GM19025 (cell line): Measurements from ENCODE around the gene CCDC3.

ENCODE experiments used
- ATAC-seq: cut with Tn5 transposase; IDR thresholded peaks from one replicate; pipeline ENCODE4 v1.9.1; 2021; ENCODE audit warnings: mild to moderate bottlenecking, low read depth, moderate library complexity; ENCODE audit not compliant: unreplicated experiment

Gene CCDC3

DNA sequence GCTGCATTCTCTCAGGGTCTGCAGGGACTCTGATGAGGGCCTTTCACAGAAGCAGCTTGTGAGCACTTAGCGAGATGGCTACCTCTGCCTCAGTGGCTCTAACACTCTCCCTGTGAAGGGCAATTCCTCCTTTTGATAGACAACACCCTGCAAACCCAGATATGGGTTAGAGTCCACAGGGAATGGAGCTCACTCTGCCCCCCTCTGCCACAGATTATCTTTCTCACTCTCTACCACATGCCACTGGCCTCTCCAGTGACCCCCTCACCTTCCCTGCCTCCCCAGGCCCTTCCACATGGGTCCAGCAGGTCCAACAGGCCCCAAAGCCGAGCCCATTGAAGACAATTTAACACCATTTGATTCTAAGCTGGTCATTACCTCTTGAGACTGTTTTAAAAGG lies 72.1 kb downstream of the CCDC3 start:
- ATAC-seq: no peak

DNA sequence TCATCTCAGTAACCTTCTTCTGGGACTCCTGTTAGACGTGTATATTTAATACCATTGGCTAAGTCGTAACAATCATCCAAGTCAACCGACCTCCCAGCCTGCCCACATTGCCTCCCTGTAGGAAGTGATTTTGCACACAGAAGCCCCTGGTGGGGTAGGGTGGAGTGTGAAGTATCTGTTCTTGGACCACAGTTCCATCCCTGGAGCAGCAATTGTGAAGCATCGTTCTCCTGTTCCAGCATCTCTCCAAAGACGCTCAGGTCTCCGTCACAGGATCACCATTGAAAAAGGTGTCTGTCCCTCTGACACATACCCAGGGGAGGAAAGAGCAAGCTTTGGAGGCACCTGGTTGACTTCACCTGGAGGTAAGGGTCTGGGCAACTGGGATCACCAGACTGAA lies 72.9 kb downstream of the CCDC3 start:
- no peak for ATAC-seq

DNA sequence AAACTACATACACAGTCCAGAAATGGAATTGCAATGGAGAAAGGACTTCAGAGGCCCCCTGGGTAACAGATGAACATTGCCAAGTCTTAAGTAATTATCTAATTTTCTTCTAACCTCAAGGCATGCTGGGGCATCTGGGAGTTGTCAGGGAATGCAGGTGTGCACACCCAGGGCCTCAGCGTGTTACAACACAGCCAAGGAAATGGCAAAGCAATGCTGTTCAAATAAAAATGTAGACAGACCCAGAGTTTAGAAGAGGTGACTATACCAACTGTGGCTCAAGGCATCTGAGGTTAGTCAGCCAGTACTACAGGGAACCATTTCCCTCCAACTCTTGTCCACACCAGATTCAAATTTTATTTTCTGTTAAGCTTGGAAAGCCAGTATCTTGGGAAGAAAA lies 73.6 kb downstream of the CCDC3 start:
- no peak for ATAC-seq

DNA sequence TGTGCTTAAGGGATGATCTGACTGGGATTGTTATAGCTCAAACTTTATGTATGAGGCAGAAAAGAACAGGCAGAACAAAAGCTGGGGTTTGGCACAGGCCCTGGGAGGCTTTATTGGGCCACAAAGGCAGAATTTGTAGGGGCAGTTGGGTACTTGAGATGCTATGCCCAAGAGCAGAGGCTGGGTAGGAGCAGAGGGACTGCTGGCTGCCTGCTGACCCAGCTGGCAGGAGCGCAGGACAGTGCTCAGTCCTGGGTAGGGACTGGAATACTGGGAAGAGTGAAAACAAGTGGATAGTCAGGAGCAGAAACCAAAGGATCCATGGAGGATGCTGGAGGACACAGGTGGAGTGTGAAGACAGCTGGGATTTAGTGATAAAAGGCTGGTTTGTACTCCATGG lies 75.7 kb downstream of the CCDC3 start:
- no peak for ATAC-seq

DNA sequence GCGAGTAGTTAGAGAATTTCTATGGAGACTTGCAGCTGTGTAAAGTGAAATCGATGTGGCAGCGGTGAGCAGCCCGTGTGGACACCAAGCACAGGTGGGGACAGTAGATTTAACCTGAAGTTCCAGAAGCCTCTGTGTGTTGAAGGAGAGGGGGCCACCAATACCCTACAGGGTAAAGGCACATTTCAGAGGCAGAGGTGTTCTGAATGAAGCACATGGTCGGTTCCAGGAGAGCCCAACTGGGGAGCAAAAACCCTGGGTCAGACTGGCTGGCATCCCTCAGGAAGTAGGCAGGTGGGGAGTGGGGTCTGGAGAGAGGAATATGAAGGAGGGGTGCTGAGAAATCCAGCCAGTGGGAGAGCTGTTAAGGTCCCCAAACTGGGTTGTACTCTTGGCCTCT lies 76.6 kb downstream of the CCDC3 start:
- ATAC-seq: no peak

DNA sequence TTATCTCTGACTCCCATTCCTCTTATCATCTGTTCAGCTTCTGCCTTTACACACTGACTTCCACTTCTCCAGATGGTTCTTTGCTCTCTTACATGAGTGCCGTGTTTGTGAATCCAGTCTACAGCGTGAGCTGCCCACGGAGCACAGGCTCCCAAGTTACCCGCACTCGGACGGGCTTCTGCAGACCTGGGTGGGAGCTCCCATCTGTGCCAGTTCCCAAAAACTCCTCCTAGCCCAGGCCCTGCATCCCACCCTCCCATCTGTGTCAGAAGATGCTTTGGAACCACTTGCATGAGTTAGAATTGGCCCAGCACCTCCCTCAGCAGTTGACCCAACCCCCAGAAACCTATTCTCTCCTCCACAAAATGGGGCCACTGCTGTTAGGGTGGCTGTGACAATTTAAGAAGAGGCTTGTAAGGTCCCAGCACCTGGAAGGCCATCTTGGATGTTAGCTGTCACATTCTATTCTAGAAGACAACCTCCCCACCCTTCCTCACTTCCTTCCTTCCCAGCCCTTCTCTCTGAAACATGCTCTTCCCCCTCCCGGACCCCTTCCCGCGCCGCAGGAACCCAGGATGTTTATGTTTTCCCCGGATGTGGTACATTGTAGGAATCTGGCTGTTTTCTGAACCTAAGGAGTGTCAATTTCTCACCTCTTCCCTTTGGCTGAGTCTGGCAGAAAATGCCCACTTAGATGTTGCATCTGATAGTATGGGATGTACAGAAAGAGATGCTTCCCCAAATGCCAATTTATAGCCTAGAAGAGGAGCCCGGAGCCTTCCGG lies 79.2 kb downstream of the CCDC3 start:
- no peak for ATAC-seq

DNA sequence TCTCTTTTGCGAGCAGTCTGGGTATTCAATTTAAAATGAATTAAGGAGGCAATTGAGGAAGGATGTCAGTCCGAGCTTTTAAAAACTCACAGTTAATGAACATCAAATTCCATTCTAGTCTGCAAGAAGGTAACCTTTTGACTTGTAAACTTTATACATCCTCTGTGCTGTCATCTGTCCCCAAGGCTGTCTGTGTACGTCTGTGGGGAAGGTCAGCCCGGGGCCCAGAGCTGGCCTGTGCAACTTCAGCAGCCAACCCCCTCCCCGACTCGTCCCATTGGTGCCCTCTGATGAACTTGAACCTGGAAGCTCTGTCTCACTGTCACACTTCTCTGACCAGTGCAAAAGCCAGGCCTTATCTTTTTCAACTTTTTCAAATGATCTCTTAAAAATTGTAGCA lies 80.3 kb downstream of the CCDC3 start:
- ATAC-seq: no peak

DNA sequence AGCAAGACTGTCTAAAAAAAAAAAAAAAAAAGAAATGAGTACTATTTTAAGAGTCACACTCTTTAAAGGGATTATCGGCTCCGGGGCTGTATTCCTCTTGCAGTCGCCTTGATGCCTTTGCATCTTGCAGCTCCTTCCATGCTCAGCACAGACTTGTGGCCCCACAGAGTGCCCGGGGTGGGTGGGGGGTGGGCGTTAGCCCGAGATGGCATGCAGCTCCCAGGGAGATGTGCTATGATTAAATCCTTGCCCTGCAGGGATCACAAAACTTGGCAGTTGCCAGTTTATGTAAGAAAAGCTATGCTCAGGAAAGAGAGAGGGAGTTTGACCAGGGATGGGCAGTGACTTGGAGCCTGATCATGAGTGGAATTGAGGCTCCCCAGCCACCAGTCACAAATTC lies 81.9 kb downstream of the CCDC3 start:
- ATAC-seq: no peak

DNA sequence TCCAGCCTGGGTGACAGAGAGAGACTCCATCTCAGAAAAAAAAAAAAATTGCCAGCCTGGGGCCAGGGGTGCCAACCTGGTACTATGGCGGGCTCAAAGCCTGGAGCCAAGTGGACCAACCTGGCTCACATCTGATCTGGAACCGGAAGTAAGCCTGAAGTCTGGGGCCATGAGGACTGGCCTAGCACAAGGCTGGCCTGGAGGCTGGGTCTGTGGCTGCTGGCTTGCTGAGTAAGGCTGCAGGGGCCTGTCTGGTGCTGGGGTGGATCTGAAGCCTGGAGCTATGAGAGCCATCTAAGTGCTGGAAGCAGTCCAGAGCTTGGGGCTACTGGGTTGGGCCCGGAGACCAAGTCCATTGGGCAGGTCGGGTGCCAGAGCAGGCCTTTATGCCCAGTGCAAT lies 84.9 kb downstream of the CCDC3 start:
- no peak for ATAC-seq

DNA sequence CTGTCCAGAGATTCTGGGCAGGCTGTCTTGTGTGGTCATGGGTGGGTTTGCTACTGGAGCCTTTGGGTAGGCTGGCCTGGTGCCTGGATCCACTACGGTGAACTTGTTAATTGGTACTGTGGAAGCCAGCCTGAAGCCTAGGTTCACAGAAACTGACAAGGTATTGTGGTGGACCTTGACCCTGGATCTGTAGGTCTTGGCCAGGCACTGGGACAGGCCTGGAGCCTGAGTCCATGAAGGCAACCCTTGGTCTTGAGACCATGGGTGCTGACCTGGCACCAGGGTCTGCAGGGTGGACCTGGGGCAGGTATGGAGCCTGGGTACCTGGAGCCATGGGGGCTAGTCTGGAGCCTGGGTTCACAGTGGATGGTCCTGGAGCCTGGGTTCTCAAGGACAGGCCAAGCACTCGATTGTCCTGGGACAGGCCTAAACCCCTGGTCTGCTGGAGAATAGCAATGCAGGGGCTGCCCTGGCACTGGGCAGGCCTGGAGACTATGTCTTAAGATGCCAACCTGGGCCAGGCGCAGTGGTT lies 85.8 kb downstream of the CCDC3 start:
- no peak for ATAC-seq

DNA sequence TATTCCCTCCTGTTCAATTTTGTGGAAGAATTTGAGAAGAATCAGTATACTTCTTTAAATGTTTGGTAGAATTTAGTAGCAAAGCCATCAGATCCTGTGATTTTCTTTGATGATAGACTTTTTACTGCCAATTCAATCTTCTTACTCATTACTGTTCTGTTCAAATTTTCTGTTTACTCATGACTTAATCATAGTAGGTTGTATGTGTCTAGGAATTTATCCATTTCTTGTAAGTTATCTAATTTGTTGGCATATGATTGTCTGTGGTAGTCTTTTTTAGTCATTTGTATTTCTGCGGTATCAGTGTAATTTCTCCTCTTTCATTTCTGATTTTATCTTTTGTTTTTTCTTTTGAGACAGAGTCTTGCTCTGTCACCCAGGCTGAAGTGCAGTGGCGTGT lies 87.4 kb downstream of the CCDC3 start:
- no peak for ATAC-seq

DNA sequence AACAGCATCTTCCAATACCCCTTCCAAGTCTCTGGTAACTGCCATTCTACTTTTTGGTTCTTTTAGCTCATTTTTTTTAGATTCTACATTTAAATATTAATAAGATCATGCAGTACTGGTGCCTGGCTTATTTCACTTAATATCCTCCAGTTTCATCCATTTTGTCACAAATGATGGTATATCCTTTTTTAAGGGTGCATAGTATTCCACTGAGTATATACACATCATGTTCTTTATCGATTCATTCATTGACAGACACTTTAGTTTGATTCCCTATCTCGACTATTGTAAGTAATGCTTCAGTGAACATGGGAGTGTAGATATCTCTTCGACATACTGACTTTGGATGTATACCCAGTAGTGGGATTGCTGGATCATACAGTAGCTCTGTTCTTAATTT lies 89.7 kb downstream of the CCDC3 start:
- no peak for ATAC-seq

DNA sequence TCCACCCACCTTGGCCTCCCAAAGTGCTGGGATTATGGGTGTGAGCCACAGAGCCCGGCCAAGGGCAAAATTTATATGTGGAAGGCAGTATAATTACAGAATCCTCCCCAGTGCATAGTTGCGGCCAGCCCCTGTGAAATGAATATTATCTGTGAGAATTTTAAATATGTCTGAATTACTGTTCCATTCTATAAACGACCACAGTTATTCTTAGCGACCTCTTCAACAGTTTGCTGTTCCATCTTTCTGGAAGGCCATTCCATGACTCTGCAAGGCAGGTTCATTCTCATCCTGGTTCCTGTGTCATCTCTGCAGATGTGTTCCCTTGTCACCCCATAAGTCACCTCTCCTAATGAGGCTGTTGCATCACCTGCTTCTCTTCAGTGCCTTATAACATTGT lies 90.7 kb downstream of the CCDC3 start:
- ATAC-seq: no peak

DNA sequence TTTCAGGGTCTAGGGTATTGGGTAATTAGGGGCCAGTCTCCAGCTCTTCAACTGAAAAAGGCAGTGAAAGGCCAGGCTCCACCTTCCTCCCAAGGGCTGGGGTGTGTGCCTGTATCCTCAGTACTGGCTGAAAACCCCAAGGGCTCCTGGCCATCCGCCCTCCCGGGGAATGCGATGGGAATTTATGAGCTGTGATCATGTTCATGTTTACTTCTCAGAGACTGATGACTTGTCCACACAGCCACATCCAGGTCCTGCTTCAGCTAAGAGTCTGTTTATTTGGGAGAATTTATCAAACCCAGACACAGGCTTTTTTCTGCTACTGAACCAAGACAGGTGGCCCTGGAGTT lies 91.7 kb downstream of the CCDC3 start:
- ATAC-seq: no peak

DNA sequence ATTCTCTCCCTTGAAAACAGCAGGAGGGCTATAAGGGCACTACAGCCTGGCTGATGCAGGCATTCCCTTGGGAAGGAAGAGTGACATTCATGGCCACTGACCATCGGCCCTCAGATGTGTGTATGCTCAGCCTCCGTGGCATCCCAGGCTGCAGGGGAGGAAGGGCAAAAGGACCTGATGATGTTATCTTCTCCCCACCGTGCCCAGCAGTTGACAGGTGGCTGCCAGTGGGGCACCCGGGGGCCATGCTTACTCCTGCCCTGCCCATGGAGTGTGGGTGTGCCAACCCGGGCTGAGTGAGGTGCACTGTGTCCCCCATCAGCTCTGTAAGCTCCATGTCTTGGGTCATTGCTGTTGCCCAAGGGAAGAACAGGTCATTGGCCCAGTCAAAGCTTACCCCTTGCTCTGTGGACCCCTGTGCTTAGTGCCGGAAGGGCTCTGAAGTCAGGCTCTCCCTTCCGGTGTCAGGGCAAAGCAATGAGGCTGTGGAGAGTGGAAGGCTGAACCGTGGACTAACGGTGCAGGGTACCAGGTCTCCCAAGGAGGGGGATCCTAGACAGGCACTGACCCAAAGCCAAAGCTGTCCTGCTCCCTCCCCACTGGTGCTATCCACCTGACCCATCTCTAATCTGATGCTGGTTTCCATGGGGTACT lies 92.2 kb downstream of the CCDC3 start:
- ATAC-seq: no peak

DNA sequence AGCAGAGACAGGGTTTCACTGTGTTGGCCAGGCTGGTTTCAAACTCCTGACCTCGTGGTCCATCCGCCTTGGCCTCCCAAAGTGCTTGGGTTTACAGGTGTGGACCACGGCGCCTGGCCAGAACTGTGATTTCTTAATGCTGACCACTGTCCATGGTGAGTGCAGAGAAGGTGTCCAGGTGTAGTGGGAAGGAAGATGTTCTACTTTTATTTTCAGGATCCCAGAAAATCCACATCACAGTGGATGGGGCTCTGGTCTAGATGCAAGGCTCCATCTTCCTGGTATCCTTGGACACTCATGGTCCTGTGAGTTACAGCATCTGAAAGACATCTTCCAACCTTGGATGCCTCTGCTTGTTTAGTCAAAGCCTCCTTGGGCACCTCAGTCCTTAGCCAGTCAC lies 92.7 kb downstream of the CCDC3 start:
- no peak for ATAC-seq

DNA sequence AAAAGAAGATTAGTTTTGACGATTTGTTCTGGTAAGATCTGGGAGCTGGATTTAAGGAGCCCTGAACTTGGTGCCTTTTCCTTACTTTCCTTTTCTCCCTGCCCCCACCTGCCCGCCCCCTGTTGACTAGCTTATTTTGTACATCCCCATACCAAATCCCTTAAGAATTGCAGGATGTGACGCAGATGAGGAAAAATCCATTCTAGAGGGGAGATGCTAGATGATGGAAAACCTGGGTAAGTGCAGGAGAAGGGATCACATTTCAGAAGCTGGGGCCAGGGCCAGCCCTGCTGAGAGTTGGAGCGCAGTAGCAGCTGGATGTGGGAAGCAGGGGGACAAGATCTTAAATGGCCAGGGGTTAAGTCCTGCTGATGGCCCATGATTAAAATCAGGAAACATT lies 93.9 kb downstream of the CCDC3 start:
- no peak for ATAC-seq

DNA sequence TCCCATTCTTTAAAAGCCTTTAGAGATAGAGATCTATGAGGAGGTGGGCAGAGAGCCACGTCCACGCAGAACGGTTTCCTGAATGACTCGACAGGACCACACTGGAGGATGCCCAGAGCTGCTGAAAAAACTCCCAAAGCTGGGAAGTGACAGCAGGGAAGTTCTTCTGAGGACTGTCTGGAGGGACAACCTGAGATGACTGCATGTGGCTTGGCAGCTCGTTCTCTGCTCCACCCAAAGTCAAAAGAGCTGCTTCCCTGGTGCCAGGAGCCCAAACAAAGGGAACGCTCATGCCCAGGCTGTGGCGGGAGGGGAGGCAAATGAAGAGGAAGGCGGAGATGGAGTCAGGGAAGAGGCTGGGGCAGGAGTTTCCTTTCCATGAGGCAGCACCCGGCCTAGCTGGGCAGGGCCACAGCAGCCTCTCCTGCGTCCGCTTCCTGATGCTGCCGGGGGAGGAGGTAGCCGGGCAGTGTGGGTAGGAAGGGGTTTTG lies 95.4 kb downstream of the CCDC3 start:
- ATAC-seq: no peak

DNA sequence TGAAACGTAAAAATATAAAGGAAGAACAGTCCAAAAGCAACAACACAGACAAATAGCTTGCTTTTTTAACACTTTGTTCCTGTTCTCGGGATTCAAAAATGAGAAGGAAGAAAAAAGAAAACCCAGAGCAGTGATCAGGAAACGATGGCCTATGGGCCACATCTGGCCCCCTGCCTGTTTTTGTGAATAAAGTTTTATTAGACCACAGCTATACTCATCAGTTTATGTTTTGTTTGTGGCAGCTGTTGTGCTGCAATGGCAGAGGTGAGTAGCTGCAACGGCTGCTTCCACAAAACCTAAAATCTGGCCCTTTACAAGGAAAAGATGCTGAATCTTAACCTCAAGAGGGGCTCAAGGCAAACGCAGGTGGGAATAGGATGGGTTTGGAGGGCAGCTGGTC lies 96.4 kb downstream of the CCDC3 start:
- ATAC-seq: no peak

DNA sequence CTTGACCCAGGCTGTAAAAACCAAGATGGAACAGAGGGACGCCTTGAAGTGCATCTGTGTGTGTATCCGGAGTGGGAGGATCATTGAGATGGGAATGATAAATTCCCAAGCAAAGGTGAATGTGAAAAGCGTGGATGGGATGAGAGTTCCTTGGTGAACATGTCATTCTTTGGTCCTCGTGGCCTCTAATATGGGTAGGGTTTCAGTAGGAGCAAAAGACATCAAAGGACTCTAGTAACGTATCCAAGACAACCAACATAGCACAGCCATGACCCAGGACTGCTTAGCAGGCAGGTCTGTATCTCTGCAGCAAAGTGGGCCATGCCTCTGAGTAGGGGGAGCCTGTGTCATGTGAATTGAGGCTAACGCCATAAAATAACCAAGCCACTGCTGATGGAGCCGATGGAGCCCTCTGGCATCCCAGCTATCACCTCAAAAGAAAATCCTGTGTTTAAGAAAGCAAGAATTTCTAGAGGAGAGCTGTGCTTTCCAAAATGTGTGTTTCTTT lies 98.6 kb downstream of the CCDC3 start:
- no peak for ATAC-seq

DNA sequence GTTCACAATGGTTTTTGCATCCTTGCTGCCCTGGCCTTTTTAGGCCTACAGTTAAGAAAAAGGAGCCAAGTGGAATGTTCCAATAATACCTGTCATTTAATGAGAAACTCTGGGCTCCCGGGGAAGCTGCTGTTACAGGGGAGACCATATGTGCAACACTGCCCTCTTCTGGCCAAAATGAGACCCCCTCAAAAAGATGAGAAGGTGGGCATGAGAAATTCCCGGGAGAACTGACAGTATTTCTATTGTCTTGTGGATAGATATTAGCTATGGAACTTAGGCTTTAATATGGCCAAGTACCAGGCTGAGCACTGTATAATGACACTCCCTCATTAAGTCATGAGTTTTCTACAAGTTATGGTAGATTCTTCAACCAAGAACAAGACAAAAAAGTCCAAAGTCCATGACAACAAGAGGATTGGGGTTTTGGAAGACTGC lies 99.4 kb downstream of the CCDC3 start:
- ATAC-seq: no peak

DNA sequence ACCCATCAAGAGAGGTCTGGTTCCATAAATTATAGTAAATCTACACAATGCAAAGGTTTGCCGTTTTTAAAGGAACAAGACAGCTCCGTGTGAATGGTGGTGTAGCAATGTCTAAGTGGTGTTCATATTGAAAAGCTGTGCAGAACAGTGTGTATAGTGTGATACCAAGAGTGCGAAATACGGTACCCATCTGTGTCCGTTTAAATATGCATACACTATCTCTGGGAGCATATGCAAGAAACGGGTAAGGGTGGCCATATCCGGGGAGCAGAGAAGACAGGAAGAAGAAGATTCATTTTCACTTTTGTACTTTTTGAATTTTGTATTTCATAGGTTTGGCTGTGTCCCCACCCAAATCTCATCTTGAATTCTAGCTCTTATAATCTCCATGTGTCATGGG lies 102.0 kb downstream of the CCDC3 start:
- no peak for ATAC-seq
